ENCODE measurements around the gene CHCHD4. TPM values are rescaled to one million over a fixed set of nuclear protein-coding genes. Genes with fewer than 3 reads are reported as not detected.

CHCHD4 gene
- total and polyA plus RNA-seq, 2 donors (not counting 1 experiment from before 2014, with no cell fraction given): 12.7 to 16.3 TPM

- H3K36me3 ChIP-seq (ENCODE audit: control insufficient read depth, insufficient read depth, low read length): peaks cover 36% of the 10 kb centered on the region
- H3K79me2 ChIP-seq (ENCODE audit: control insufficient read depth, insufficient read depth, low read length): no peaks in the 10 kb centered on the region
- no peak overlapping the region for H3K4me2 ChIP-seq (ENCODE audit: extremely low read depth, insufficient read depth, low read length)
- DNase-seq (ENCODE audit: low read depth in 2 of 2): no peak
- H3K4me1 ChIP-seq (ENCODE audit: control insufficient read depth, extremely low read depth, insufficient read depth, low read length): no peaks in the 10 kb centered on the region
- no peak overlapping the region for H3K27ac ChIP-seq (ENCODE audit: insufficient read depth, low read length)
- H2AFZ ChIP-seq (ENCODE audit: low read length): no peak overlapping the region
- no peaks in the 10 kb centered on the region for H4K20me1 ChIP-seq (ENCODE audit: control insufficient read depth, extremely low read depth, insufficient read depth, low read length)
- no peaks in the 10 kb centered on the region for H3K9me3 ChIP-seq (ENCODE audit: control insufficient read depth, insufficient read depth, low read depth, low read length)
- H3K27me3 ChIP-seq (ENCODE audit: control insufficient read depth, insufficient read depth, low read length): no peaks in the 10 kb centered on the region
- no peak overlapping the region for H3K4me3 ChIP-seq (replicated peaks in 1 of 4; ENCODE audit: control extremely low read depth in 1 of 4, insufficient read depth in 1 of 4, low read depth in 3 of 4, low read length in 4 of 4)
- H3K9ac ChIP-seq (ENCODE audit: insufficient read depth, low read length): no peak overlapping the region
- TF ChIP-seq EZH2 (IDR thresholded peaks at IDR 0.05; ENCODE audit: low read length, missing control alignments) (no peak), CTCF (conservative IDR thresholded peaks at IDR 0.05 in 1 of 2, IDR thresholded peaks at IDR 0.05 in 1 of 2; ENCODE audit: low read depth in 1 of 2, low read length in 2 of 2) (no peak)
Observed at GRCh38 chr3:14156201-14156600, 31.5 kb upstream of the CHCHD4 start.

DNA sequence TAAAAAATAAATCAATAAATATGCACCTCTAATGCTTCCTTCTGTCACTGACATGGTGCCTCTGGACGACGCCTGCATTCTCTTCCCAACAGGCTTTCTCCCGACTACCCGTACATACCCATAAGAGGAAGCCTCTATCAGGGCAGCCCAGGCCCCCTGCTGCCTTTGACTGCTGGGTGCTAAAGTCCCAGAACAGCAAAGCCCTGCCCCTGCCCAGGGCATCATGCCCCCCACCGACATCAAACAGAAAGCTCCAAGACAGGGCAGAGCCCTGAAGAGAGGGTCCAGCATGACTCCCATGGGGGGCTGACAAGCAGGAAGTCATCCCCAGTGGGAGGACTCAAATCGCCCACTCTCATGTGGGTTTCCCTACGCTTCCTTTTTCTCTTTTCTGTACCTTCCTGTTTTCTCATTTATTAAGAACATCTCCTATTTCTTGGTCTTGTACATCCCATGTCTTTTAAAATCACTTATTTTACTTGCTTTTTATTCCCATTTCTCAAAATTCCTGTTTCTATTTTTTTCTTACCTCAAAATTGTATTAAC, 30.3 kb upstream of the CHCHD4 start:
- TF ChIP-seq CTCF (conservative IDR thresholded peaks at IDR 0.05 in 1 of 2, IDR thresholded peaks at IDR 0.05 in 1 of 2; ENCODE audit: low read depth in 1 of 2, low read length in 2 of 2) (no peak), EZH2 (IDR thresholded peaks at IDR 0.05; ENCODE audit: low read length, missing control alignments) (no peak)
- Histone ChIP-seq H3K27ac (ENCODE audit: insufficient read depth, low read length) (no peak overlapping the region), H3K36me3 (ENCODE audit: control insufficient read depth, insufficient read depth, low read length) (peaks cover 34% of the 10 kb centered on the region), H3K79me2 (ENCODE audit: control insufficient read depth, insufficient read depth, low read length) (no peaks in the 10 kb centered on the region), H3K4me2 (ENCODE audit: extremely low read depth, insufficient read depth, low read length) (no peak overlapping the region), H3K4me3 (replicated peaks in 1 of 4; ENCODE audit: control extremely low read depth in 1 of 4, insufficient read depth in 1 of 4, low read depth in 3 of 4, low read length in 4 of 4) (no peak overlapping the region), H3K9me3 (ENCODE audit: control insufficient read depth, insufficient read depth, low read depth, low read length) (no peaks in the 10 kb centered on the region), H4K20me1 (ENCODE audit: control insufficient read depth, extremely low read depth, insufficient read depth, low read length) (no peaks in the 10 kb centered on the region), H3K27me3 (ENCODE audit: control insufficient read depth, insufficient read depth, low read length) (no peaks in the 10 kb centered on the region), H3K4me1 (ENCODE audit: control insufficient read depth, extremely low read depth, insufficient read depth, low read length) (no peaks in the 10 kb centered on the region), H2AFZ (ENCODE audit: low read length) (no peak overlapping the region), H3K9ac (ENCODE audit: insufficient read depth, low read length) (no peak overlapping the region)
- DNase-seq (ENCODE audit: low read depth in 2 of 2): no peak

- Histone ChIP-seq H3K79me2 (ENCODE audit: control insufficient read depth, insufficient read depth, low read length) (no peaks in the 10 kb centered on the region), H3K36me3 (ENCODE audit: control insufficient read depth, insufficient read depth, low read length) (peaks cover 34% of the 10 kb centered on the region), H3K4me2 (ENCODE audit: extremely low read depth, insufficient read depth, low read length) (no peak overlapping the region), H3K9ac (ENCODE audit: insufficient read depth, low read length) (no peak overlapping the region), H3K27ac (ENCODE audit: insufficient read depth, low read length) (no peak overlapping the region), H3K9me3 (ENCODE audit: control insufficient read depth, insufficient read depth, low read depth, low read length) (no peaks in the 10 kb centered on the region), H3K4me1 (ENCODE audit: control insufficient read depth, extremely low read depth, insufficient read depth, low read length) (no peaks in the 10 kb centered on the region), H4K20me1 (ENCODE audit: control insufficient read depth, extremely low read depth, insufficient read depth, low read length) (no peaks in the 10 kb centered on the region), H3K27me3 (ENCODE audit: control insufficient read depth, insufficient read depth, low read length) (no peaks in the 10 kb centered on the region), H3K4me3 (replicated peaks in 1 of 4; ENCODE audit: control extremely low read depth in 1 of 4, insufficient read depth in 1 of 4, low read depth in 3 of 4, low read length in 4 of 4) (no peak overlapping the region), H2AFZ (ENCODE audit: low read length) (no peak overlapping the region)
- DNase-seq (ENCODE audit: low read depth in 2 of 2): no peak
- TF ChIP-seq EZH2 (IDR thresholded peaks at IDR 0.05; ENCODE audit: low read length, missing control alignments) (no peak), CTCF (conservative IDR thresholded peaks at IDR 0.05 in 1 of 2, IDR thresholded peaks at IDR 0.05 in 1 of 2; ENCODE audit: low read depth in 1 of 2, low read length in 2 of 2) (no peak)
Observed at GRCh38 chr3:14154276-14154675, 29.6 kb upstream of the CHCHD4 start.

Data from fibroblast of lung (primary cell).